Lung (tissue), 12 donors: ENCODE data around the gene CSMD2. TPM values are rescaled to one million over a fixed set of nuclear protein-coding genes. Genes with fewer than 3 reads are reported as not detected.

Source experiments
- ATAC-seq: fragments of 200-7000 bp; cut with Tn5 transposase; one replicate; pipeline ENCODE4 v1.9.1; 2020; ENCODE audit warnings: moderate number of reproducible peaks; ENCODE audit not compliant: insufficient read depth, low FRiP score
- DNase-seq, 3 donors: peaks; one replicate each; pipeline ENCODE4 v3.0.0-alpha.2; 2013 to 2017
- H3K27ac ChIP-seq, 2 donors: one replicate each; pipeline ENCODE4 v1.5.1; 2013; ENCODE audit warnings: mild to moderate bottlenecking in 2 of 2, moderate library complexity in 2 of 2, control low read depth in 1 of 2, inconsistent platforms in 1 of 2, low read depth in 1 of 2, low read length in 1 of 2
- H3K27me3 ChIP-seq, 3 donors: one replicate each; pipeline ENCODE4 v1.5.1; 2013; ENCODE audit warnings: low read length in 2 of 3; ENCODE audit not compliant: control insufficient read depth in 3 of 3, insufficient read depth in 3 of 3
- H3K36me3 ChIP-seq, 4 donors: one replicate each; pipeline ENCODE4 v1.5.1; 2013; ENCODE audit warnings: low read length in 4 of 4, mild to moderate bottlenecking in 1 of 4, moderate library complexity in 1 of 4; ENCODE audit not compliant: control insufficient read depth in 4 of 4, insufficient read depth in 4 of 4
- H3K4me1 ChIP-seq, 5 donors: one replicate each; pipeline ENCODE4 v1.5.1; 2013; ENCODE audit warnings: low read length in 5 of 5, mild to moderate bottlenecking in 2 of 5, moderate library complexity in 1 of 5; ENCODE audit not compliant: control insufficient read depth in 5 of 5, insufficient read depth in 5 of 5
- H3K4me3 ChIP-seq: one replicate; pipeline ENCODE4 v1.5.1; 2013; ENCODE audit warnings: mild to moderate bottlenecking, control low read depth, moderate library complexity
- H3K9ac ChIP-seq, 2 donors: one replicate each; pipeline ENCODE4 v1.5.1; 2013; ENCODE audit warnings: low read length in 2 of 2, control low read depth in 1 of 2; ENCODE audit not compliant: insufficient read depth in 1 of 2
- H3K9me3 ChIP-seq, 4 donors: one replicate each; pipeline ENCODE4 v1.5.1; 2013; ENCODE audit warnings: low read length in 3 of 4, mild to moderate bottlenecking in 1 of 4, moderate library complexity in 1 of 4; ENCODE audit not compliant: control insufficient read depth in 4 of 4, insufficient read depth in 3 of 4
- CTCF ChIP-seq: IDR thresholded peaks from 2 replicates; pipeline ENCODE4 v1.5.1; 2012; ENCODE audit warnings: mild to moderate bottlenecking; ENCODE audit errors: control extremely low read depth, extremely low read depth
- WGBS, 2 donors: extraction: QIAGEN DNeasy Blood & Tissue Kit; methylation state at CpG; one replicate each; pipeline ENCODE4 v1.1.7; 2013; 5-methylcytosine and 5-hydroxymethylcytosine counted together
- polyA plus RNA-seq, 2 donors: library from polyadenylated mRNA; stranded (reverse); fragments of 200-250 nt; gene quantifications; one replicate each; pipeline ENCODE4 v1.2.1, GENCODE V29; 2013
- total RNA-seq, 2 donors: library from RNA; depleted of rRNA in 1 of 2; stranded (reverse); fragments of >200 nt in 1 of 2; gene quantifications; one replicate each; pipeline ENCODE4 v1.2.1, GENCODE V29; 2014 to 2021
- donor health status: control.
- donor health status: control.
- donor health status: Bipolar disorder and iron deficiency.
- donor health status: healthy.
- donor health status: DM: yes; HTN: yes; CAD: no.

Gene CSMD2
- total and polyA plus RNA-seq, 4 donors = 0.11 to 1.2 (median 0.39) TPM

GRCh38 chr1:33721301-33721815 lies 443.7 kb downstream of the CSMD2 start:
- no peak for ATAC-seq
- WGBS, 2 donors = 65 to 77% methylated on average over 2 of the region's 2 CpGs
- no peak overlapping the region for H3K27ac ChIP-seq

GRCh38 chr1:33719771-33720670 lies 445.0 kb downstream of the CSMD2 start:
- ATAC-seq = no peak
- no peak overlapping the region for H3K9ac ChIP-seq
- H3K4me1 ChIP-seq = no peaks in the 10 kb centered on the region
- peak in 1 of 3 donors; percentile 7 for DNase-seq
- no peak overlapping the region for H3K27ac ChIP-seq
- H3K4me3 ChIP-seq = no peak overlapping the region
- WGBS, 2 donors = 55 to 56% methylated on average over 8 of the region's 8 CpGs
- peaks cover 0 to 6% (median 0%) of the 10 kb centered on the region in 3 donors for H3K27me3 ChIP-seq
- no peaks in the 10 kb centered on the region for H3K36me3 ChIP-seq
- H3K9me3 ChIP-seq = no peaks in the 10 kb centered on the region
- no peak for TF ChIP-seq CTCF

More at GRCh38 chr1:33721301-33721815, 443.7 kb downstream of the CSMD2 start:
- Histone ChIP-seq H3K27me3 (peaks cover 0 to 6% (median 0%) of the 10 kb centered on the region in 3 donors), H3K9me3 (no peaks in the 10 kb centered on the region), H3K9ac (no peak overlapping the region), H3K4me1 (no peaks in the 10 kb centered on the region), H3K4me3 (no peak overlapping the region), H3K36me3 (no peaks in the 10 kb centered on the region)
- no peak for TF ChIP-seq CTCF
- no peak for DNase-seq

GRCh38 chr1:33719326-33719725 lies 445.7 kb downstream of the CSMD2 start:
- TF ChIP-seq CTCF = no peak
- Histone ChIP-seq H3K9ac (no peak overlapping the region), H3K9me3 (no peaks in the 10 kb centered on the region)

More at GRCh38 chr1:33719326-33719725, 445.7 kb downstream of the CSMD2 start:
- H3K27ac ChIP-seq = no peak overlapping the region
- WGBS, 2 donors = 72 to 91% methylated on average over 4 of the region's 4 CpGs
- ATAC-seq = no peak
- no peaks in the 10 kb centered on the region for H3K4me1 ChIP-seq
- no peaks in the 10 kb centered on the region for H3K36me3 ChIP-seq
- peaks cover 0 to 6% (median 0%) of the 10 kb centered on the region in 3 donors for H3K27me3 ChIP-seq
- no peak for DNase-seq
- no peak overlapping the region for H3K4me3 ChIP-seq
